Measurements from ENCODE around the gene C9orf152.
"Not testable (repeated sequence)": the region's sequence is repeated elsewhere in the genome, so short reads cannot be mapped to it uniquely, and the experiment has no call there.

Gene C9orf152

GRCh38 chr9:110208031-110208430 is at the start of gene C9orf152:
Gene C9orf152 (minus strand): TSS chr9:110208159. CDS start chr9:110207579, 580 bp downstream.
- no peak for DNase-seq

GRCh38 chr9:110257097-110257841 is 49.3 kb upstream of the C9orf152 start:
- DNase-seq = no peak

DNA sequence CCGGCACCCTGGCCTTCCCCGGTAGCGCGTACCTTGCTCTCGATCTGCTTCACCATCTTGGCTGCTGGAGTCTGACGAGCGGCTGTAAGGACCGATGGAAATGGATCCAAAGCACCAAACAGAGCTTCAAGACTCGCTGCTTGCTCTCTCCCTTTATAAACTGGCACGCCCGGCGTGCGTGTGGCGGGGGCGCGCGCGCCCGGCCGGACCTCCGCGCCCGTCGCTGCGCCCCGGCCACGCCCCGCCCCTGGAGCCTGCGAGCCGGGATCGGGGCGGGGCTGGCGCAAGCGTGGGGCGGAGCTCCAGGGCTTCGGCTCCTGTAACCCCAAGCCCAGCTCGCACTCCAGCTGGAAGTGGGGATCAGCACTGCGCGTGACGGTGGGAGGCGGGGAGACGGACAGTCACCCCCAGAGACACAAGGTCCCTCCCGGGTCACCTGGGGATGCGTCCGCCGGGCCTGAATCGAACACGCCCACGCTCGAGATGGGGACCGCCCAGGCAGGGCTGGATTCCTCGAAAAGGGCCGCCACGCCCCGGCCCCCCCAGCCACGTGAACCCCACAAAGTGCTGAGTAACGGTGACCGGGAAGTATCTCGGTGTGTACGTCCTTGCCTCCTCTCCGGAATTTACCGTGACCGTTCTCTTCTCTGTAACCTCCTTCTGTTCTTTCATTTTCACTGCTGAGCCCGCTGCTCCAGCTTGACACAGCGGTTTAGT is 48.6 kb upstream of the C9orf152 start, which contains the start of gene TXN:
Gene TXN (minus strand): TSS at position 128 of the 717 bp plus-strand sequence. CDS start 72 bp downstream, at position 56.
- peak; percentile 29 to 74 (median 68) for DNase-seq

DNA sequence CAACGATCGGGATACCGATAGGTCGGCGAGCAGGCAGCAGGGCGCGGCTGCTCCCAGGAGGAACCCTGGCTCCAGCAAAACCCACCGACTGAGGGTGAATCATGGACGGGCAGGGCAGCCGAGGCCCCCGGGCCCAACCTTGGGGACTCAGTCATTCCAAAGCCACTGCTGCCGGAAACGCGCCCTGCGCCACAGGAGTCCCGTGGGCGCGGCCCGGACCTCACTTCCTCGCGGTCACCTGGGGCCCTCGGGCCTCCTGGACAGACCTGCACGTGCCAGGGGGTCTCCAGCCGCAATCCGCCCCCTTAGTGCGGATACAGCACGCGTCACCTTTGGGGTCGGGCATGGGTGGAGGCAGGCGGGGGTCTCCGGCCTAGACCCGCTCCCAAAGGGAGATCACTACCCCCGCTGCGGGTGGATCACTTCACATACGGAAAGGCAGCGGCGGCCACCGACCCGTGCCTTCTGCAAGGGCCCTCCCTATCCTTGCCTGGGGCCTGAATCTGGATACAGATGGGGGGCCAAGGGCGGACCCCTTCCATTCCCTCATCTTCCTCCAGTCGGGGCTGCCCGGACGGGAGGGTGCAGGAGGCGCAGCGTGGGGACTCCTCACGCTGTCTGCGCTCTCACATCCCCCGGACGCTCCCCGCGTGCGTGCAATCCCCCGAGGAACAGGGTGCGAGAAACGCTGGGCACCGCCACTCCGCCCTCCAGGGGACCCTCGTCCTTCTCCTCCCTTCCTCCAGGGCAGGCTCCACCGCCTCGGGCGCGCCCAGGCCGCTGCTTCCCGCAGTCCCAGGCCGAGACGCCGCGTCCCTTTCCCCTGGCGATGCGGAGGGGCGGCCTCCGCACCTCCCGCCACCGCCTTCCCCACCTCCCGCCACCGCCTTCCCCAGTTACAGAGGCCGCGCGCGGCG is 47.8 kb upstream of the C9orf152 start:
- DNase-seq = peak in 3 of 4 experiments; percentile 24 to 35 (median 26)

DNA sequence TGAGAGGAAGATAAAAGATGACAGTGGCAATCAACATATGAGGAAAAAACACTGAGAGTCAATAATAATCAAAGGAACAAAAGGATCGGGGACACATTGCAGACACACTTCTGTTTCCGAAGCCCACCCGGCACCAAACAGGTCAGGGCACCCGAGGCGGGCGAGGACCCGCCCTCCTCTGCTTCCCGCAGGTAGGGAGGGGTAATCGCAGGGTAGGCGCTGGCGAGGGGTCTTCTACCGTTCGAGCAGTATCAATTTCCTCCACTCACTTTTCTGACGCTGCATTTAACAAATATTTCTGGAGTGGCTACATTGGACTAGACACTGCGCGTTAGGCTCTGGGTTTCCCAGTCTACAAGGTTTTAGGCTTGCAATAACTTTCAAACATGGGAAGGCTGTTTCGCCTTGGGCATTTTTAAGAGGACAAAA is 47.1 kb upstream of the C9orf152 start:
- DNase-seq = peak in 1 of 4 experiments; percentile 2

DNA sequence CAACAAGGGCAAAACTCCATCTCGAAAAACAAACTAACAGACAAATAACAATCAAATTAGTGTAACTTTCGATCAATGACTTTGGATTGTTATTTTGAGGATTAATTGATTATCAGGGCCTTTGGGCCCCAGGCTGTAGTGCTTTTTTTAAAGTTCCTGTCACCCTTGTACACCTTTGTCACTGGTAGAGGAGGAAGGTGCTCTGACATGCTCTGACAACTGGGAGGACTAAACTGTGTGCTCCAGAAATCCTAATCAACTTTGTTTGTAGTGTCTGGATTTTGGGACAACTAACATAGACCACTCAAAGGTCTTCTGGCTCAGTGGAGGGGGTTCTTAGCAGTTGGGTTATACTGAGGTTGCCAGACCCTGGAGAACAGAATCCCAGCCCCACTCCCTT is 46.5 kb upstream of the C9orf152 start:
- DNase-seq = no peak

DNA sequence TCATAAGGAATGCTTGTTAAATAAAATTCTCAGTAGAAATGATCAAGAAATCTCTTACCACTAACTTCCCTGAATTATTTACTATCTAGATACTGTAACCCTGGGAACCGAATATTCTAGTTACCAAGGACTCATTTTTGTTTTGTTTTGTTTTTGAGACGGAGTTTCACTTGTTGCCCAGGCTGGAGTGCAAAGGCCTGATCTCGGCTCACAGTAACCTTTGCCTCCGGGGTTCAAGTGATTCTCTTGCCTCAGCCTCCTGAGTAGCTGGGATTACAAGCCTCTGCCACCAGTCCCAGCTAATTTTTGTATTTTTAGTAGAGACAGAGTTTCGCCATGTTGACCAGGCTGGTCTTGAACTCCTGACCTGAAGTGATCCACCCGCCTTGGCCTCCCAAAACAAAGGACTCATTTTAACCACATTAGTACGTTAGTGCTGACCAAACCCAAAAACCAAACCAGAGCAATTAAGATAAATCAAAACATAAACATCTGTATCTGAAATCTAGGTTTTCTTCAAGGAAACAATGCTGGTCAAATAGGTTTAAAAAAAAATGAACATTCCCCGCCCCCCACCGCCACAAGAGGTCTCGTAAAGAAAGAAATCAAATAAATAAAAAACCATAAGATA is 44.7 kb upstream of the C9orf152 start:
- DNase-seq = no peak

DNA sequence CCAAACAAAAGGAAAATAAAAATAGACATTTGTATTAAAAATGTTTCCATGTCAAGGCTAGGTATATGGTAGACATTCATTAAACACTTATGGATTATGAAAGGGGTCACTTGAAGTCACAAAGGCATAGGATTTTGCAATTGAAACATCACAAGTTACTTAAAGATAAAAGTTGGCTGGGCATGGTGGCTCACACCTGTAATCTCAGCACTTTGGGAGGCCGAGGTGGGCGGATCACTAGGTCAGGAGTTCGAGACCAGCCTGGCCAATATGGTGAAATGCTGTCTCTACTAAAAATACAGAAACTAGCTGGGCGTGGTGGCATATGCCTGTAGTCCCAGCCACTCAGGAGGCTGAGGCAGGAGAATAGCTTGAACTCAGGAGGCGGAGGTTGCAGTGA is 43.8 kb upstream of the C9orf152 start:
- not testable (repeated sequence) for DNase-seq

DNA sequence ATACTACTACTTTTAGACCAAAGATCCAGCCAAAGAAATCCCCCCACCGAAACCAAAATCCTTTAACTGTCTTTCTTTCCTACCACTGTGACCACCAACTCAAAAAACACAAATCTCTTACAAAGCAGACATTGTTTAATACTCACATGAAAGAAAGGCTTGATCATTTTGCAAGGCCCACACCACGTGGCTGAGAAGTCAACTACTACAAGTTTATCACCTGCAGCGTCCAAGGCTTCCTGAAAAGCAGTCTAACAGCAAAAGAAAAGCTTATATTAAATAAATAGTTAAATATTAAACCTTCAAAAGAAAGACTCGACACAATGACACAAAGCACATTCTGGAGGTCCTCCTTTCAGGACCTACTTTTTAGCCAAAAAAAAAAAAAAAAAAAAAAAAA is 43.3 kb upstream of the C9orf152 start:
- no peak for DNase-seq

DNA sequence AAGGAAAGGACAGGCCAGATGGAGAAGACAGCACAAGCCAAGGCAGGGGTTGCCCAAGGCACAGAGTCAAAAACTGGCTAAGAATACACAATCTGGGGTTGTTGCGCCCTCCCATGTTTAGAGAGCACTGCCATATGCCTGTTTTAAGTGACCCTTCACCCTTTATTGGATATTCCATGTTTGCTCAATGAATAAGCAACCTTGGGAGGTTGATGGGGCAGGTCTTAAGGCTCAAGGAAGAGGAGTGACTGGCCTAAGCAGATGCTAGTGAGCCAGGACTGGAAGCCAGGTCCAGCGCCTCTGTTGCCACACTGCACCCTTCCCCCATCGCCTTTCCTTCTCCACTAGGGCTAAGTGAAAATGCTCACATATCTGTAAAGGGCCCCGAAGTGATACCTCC is 41.6 kb upstream of the C9orf152 start:
- DNase-seq = no peak

- no peak for DNase-seq
Measured at GRCh38 chr9:110248361-110248760, 40.4 kb upstream of the C9orf152 start.

DNA sequence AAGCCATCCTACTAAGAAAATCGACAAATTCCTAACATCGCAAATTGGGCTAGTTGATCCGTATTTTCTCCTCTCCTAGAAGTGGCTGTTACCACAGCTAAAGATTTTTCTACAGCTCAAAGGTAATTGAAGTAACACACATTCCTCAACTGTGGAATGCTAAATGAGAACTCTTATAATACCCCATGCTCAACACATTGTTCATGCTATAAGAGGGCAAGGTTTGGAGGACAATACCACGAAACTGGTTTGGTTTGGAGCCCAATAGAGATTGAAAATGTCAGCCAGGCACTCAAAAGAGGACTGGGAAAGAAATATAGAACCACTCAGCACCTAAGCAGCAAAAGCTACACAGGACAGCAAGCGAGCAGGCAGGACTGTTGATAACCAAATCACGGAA is 38.3 kb upstream of the C9orf152 start:
- no peak for DNase-seq

DNA sequence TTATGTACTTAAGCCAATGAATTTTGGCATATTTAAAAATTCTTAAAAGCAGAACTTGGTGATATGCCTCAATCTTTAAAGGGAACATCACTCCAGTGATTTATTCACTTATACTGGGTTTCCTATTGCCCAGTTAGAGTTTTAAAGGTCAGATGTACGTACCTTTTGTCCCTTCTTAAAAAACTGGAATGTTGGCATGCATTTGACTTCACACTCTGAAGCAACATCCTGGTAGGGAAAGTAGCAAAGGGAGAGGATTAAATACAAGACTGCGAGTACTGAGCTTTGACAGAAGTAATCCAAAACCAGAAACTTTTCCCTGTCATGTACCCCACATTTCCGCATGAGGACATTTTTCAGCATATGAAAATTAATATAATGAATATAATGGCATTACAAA is 36.7 kb upstream of the C9orf152 start:
- no peak for DNase-seq

DNA sequence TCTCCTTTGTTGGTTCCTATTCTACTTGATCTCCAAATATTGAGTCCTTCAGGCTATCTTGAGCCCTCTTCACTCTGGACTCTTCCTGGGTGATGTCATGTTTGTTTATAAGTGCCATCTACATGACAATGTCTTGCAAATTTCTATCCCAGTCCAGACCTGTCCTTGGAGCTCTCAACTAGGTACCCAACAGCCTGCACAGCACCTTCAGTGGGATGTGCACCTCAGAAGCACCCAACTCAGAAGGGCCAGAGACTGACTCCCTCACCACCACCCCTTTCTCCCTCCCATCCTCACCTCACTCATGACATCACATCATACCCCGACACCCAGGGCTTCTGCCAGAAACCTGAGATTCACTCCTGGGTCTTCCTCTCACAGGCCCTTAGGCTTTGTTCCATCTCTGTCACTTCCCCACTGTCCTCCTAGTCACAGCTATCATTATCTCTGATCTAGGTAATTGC is 33.9 kb upstream of the C9orf152 start:
- no peak for DNase-seq

- no peak for DNase-seq
Measured at GRCh38 chr9:110241260-110241857, 33.4 kb upstream of the C9orf152 start.

DNA sequence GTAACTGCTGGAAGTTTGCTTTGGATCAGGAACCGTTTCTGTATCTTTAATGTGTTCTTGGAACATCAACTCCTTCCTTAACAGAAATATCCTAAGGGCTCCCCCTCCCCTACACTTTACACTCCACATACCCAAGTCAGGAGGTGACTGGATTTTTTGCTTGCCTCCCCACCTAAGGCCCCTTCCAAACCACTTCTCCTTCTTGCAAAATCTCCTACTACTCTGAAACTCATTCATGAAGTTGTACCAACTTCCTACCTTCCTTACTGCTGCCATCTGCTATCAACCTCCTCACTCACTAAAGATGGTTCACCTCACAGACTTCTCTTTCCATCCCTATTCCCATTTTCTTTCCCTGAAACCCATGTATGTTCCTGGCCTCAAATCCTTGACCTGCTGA is 32.2 kb upstream of the C9orf152 start:
- DNase-seq = no peak

- no peak for DNase-seq
Measured at GRCh38 chr9:110228321-110228720, 20.4 kb upstream of the C9orf152 start.

GRCh38 chr9:110224583-110224982 is 16.6 kb upstream of the C9orf152 start:
- no peak for DNase-seq

GRCh38 chr9:110220809-110221208 is 12.8 kb upstream of the C9orf152 start:
- DNase-seq = no peak

- DNase-seq = no peak
Measured at GRCh38 chr9:110217656-110218099, 9.7 kb upstream of the C9orf152 start.

- no peak for DNase-seq
Measured at GRCh38 chr9:110214586-110215355, 6.8 kb upstream of the C9orf152 start.
